ELR (cell line): ENCODE measurements around the gene TICAM2.

Experiments
- DNase-seq: peaks from one replicate; pipeline ENCODE4 v3.0.0-alpha.2; 2015; ENCODE audit warnings: low read depth

The TICAM2 gene

DNA sequence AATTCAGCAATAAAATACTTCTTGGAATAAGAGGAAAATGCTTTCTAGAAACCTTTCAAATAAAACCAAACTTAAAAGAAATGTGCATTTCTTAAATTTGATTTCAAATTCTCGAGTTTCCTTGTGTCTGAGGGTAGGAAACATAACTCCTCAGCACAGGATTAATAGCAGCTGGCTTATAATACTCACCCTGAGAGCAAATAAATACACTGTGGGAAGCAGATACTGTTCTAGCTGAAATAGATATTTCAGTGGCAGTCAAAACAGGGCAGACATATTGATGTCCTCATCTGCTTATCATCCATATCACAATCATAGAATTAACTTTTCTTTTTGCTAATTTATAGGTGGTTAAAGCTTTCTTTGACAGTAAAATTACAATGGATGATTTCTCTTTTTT is 33.6 kb downstream of the TICAM2 start:
- no peak for DNase-seq

DNA sequence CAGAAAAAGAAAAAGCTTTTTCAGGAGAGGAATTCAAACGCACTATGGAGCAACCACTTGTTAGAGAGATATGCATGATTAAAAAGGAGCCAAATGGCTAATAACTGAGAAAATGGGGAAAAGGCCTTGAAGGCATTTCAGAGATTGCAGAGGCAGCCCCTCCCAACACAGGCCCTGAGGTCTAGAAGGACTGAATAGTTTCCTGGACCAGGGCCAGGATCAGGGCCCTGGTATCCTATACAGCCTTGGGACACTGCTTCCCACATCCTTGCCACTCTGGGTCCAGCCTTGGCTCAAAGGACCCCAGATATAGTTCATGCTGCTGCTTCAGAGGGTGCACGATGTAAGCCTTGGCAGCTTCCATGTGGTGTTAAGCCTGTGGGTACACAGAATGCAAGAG is 37.0 kb downstream of the TICAM2 start:
- no peak for DNase-seq

DNA sequence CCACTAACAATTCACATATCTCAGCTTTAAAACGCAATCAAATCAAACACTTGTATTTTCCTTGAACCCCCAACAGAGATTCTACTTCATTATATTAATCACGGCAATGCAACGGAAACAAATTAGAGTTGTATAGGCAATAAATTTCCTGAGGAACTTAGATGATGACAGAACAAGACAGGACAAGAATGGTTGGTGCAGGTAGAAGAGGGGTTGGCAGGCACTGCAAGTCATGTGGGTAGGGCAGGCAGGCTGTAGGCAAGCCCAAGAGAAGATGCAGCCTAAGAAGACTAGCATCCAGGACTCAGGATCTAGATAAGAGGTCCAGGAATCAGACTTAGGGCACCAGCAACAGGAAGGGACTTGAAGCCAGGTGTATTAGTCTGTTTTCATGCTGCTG is 41.1 kb downstream of the TICAM2 start:
- DNase-seq: no peak

DNA sequence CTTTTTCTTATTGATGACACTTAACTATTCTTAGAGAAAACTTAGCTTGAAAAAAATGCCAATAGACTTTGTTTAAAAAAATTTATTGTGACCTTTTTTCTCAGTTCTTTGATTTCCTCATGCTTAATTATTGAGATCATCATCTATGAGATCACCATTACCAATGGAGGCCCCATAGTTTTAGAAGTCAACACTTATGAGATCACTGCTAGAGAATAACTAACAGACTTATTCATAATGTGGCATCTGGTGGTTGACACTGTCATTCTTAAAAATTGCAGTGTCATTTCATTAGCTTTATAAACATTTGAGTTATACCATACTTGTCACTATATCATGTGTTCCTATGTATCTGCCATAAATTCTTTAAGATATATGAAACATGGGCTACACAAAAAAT is 42.8 kb downstream of the TICAM2 start:
- DNase-seq: peak; percentile 92

GRCh38 chr5:115558388-115558956 is 43.8 kb downstream of the TICAM2 start:
- DNase-seq: peak; percentile 42

- DNase-seq: no peak
Observed at GRCh38 chr5:115557667-115558387, 44.5 kb downstream of the TICAM2 start.

DNA sequence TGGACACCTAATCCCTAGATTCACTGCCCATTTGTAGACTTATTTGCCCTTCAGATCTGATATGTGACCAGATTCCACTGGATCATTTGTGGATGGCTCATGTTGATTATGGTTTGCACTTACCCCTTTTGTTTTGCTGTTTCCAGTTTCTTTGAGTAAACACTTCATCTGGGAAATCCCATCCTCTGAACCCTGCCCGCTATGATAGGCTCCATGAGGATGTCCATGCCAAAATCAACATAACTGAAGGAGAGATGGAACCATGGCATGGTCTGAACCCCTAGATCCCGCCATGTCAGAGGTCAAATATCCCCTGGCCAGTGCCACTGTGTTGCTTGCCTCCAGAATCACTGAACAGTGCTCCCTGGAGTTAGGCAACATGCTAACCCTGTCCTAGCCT is 46.0 kb downstream of the TICAM2 start:
- DNase-seq: no peak

DNA sequence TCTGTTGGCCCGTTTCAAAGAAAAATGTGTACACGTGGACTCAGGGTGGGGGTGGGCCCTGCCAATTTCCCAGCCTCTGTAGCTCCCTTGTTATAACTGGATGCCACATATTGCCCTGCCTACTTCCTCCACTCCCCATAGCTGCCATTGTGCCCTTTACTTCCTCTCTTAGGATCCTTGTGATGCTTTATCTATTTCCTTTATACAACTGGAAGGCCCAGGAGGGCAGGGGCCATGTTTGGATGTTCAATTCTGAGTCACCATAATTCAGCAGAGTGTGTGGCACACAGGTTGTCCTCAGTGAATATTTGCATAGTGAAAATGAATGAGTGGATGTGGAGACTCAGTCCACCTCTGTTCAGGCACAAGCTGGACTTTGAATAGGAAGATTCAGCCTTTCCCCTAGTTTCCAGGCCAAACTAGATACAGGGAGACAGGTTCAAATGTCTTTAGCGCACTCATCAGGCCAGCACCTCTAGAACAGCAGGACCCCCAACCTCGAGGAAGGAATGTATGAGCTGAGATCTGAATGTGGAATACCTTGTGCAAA is 47.1 kb downstream of the TICAM2 start:
- DNase-seq: no peak

DNA sequence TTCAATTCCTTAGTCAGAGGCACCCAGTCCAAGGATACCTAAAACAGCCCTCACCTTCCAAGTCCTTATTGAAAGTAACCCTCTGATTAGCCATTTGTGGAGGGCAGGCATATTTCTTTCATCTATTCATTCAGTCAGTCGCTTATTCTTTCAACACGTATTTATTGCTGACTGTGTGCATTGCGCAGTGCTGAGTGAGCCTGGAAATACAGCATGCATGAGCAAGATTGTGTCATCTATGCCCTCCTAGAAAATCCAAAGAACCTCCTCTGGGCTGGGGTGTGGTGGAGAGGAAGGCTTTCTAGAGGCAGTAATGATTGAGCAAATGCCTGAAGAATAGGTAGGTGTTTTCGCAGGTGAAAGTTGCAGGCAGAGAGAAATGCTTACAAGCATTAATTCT is 49.2 kb downstream of the TICAM2 start:
- peak; percentile 81 for DNase-seq

DNA sequence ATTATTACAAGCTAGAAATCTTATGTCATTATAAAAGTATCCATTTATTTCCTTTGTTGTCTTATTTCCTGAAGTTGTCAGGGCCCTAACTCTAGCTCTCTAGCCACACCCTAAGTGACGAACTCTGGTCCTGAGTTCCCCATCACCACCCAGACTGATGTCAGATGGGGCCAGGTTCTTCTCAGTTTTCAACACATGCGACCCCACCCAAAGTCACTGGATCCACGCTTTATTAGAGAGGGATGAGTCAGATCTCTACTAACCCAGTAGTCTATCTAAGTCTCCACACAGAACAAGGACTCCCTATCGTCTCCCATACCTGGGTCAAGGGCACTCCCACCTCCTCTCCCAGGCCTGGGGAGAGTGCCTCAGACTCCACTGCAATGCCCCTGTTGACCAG is 50.9 kb downstream of the TICAM2 start:
- DNase-seq: peak; percentile 64

- peak; percentile 68 for DNase-seq
Observed at GRCh38 chr5:115549154-115549553, 53.1 kb downstream of the TICAM2 start.

- DNase-seq: no peak
Observed at GRCh38 chr5:115548683-115549082, 53.6 kb downstream of the TICAM2 start.

DNA sequence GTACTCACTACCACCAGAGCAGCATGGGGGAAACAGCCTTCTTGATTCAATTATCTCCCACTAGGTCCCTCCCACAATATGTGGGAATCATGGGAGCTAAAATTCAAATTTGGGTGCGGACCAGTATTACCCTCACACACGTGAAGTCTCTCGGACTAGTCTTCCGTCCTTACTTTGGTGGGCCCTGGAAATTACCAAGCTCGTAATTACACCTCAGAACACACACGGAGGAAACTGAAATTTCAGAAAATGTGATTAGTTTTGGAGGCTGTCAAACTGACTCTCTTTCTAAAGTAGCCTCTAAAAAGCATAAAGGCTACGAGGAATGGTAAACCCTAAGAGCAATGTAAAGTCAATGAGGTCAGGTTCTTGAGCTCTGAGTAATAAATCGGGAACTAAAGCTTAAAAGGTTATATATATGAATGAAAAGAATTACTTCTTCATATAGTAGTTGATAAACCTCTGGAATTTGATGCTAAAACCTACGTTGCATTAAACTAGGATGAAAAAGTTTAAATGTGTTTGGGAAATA is 56.9 kb downstream of the TICAM2 start:
- DNase-seq: no peak

GRCh38 chr5:115544436-115545350 is 57.6 kb downstream of the TICAM2 start, which contains the start of gene FEM1C:
TSS of gene FEM1C (minus strand) at chr5:115544775. CDS start at chr5:115543493, 1,282 bp downstream.
- peak; percentile 97 for DNase-seq

DNA sequence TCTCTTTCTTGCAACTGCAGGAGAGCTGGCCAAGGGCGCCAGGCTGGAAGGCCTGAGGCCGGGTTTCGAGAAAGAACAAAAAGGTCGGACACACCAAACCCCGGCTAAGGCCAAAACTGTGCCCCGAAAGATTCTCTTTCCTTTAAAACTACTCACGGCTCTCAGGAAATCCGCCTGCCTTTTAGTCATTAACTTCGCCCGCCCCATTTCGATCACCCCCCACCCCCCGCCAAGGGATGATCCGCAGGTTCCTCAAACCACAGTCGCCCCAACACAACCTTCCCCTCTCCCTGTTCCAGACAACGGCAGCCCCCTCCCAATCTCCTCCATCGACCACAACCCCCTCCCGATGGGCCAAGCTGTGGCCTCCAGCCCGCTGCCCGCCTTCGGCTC is 58.2 kb downstream of the TICAM2 start:
- DNase-seq: peak; percentile 70

DNA sequence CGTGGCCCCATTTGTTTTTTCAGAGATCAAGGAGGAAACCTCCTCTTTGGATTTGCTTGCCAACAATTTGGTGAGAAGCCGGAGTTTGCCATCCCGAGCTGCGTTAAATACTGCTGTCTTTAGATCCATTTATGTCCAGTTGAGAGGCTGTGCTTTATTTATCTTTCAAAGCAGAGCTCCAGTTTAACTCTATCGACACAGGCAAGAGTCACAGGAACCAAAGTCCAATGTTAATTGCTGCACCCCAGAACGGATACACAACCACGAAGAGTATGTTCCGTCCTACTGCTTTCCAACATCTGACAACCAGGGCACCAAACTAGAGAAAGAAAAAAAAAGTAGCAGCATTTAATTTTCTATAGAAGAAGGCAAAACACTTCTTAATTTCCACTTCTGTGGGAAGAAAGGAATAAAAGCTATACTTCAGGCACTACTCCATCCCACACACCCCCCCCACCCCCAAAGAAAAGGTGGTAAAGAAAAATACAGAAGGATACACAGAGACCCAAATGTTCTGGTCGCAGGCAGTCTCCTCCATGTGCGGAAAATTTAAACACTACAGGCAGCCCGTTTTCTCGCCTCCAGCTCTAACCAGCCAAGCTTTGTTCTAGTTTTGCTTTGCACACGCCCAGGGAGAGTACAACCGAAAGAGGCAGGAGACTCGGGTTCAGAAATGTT is 58.8 kb downstream of the TICAM2 start:
- peak; percentile 23 for DNase-seq

- no peak for DNase-seq
Observed at GRCh38 chr5:115542651-115543364, 59.5 kb downstream of the TICAM2 start.

- DNase-seq: no peak
Observed at GRCh38 chr5:115542086-115542485, 60.2 kb downstream of the TICAM2 start.

DNA sequence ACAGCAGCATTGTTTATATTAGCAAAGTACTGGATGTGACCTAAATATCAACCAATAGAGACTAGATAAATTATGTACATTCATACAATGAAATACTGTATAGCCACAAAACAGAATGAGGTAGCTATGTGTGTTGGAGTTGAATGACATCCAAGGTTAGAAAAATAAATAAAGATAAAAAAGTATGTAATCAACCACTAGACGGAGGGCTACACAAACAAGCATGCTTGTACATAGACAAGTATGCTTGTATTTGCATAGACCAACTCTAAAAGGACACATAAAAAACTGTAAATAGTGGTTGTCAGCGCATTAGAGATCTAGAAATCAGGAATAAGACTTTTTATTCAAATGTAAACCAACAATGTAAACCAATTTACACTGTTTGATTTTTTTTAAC is 60.7 kb downstream of the TICAM2 start:
- peak; percentile 38 for DNase-seq

DNA sequence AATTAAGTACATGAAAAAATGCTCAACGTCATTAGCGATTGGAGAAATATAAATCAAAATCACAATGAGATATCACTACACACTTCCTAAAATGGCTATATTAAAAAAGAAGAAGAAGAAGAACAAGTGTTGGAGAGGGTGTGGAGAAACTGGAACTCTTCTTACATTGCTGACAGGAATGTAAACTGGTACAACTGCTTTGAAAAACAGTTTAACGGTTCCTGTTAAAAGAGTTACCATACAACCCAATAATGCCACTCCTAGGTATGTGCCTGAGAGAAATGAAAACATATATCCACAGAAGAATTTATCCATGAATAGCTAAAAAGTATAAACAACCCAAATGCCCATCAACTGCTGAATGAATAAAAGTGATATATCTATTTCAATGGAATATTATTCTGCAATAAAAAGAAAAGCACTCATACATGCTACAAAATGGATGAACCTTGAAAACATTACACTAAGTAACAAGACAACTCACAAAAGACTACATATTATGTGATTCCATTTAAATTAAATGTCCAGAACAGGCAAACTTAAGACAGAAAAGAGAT is 66.7 kb downstream of the TICAM2 start:
- no peak for DNase-seq

GRCh38 chr5:115532517-115532916 is 69.8 kb downstream of the TICAM2 start:
- DNase-seq: peak; percentile 22
